GM23248 (cell line): ENCODE measurements around the gene MICAL2.

Source experiments
- EZH2 ChIP-seq: fragments of 200-600 bp; sonication (generic); IDR thresholded peaks from 2 replicates; pipeline ENCODE4 v1.6.1; 2018; ENCODE audit warnings: antibody characterized with exemption, mild to moderate bottlenecking; ENCODE audit not compliant: insufficient read depth, poor library complexity, severe bottlenecking
- EZH2phosphoT487 ChIP-seq: fragments of 200-600 bp; sonication (generic); IDR thresholded peaks from 2 replicates; pipeline ENCODE4 v1.6.1; 2018; ENCODE audit warnings: antibody characterized with exemption, moderate library complexity, mild to moderate bottlenecking, low read depth; ENCODE audit not compliant: insufficient read depth

- TF ChIP-seq EZH2 (no peak), EZH2phosphoT487 (no peak)
These were observed 24.8 kb upstream of the MICAL2 start for GRCh38 chr11:12085371-12086251.
